CD1c-positive myeloid dendritic cell (primary cell): ENCODE data around the gene NLE1.
"Not testable (repeated sequence)": the region's sequence is repeated elsewhere in the genome, so short reads cannot be mapped to it uniquely, and the experiment has no call there.

ENCODE experiments used
- DNase-seq: peaks from one replicate; pipeline ENCODE4 v3.0.0-alpha.2; 2016; ENCODE audit errors: extremely low spot score

Gene NLE1

GRCh38 chr17:35129154-35129972, 12.7 kb downstream of the NLE1 start:
- DNase-seq = no peak

GRCh38 chr17:35127751-35128514, 14.2 kb downstream of the NLE1 start:
- no peak for DNase-seq

GRCh38 chr17:35121315-35121714, 20.8 kb downstream of the NLE1 start, which contains the start of gene FNDC8:
TSS of gene FNDC8 (plus strand) at chr17:35121615. CDS start at chr17:35121694, 79 bp downstream.
- no peak for DNase-seq

GRCh38 chr17:35119370-35120165, 22.5 kb downstream of the NLE1 start, which contains the start of gene RAD51D:
TSS of gene RAD51D (minus strand) at chr17:35119860. CDS start at chr17:35119613, 247 bp downstream.
- peak; percentile 87 for DNase-seq

- peak; percentile 13 for DNase-seq
Measured at GRCh38 chr17:35117984-35118383, 24.1 kb downstream of the NLE1 start.

GRCh38 chr17:35116845-35117244, 25.3 kb downstream of the NLE1 start:
- DNase-seq = no peak

GRCh38 chr17:35110791-35111190, 31.3 kb downstream of the NLE1 start:
- DNase-seq = not testable (repeated sequence)

GRCh38 chr17:35104844-35105450, 37.2 kb downstream of the NLE1 start:
- DNase-seq = no peak

- DNase-seq = no peak
Measured at GRCh38 chr17:35103271-35103670, 38.8 kb downstream of the NLE1 start.

GRCh38 chr17:35101725-35102124, 40.4 kb downstream of the NLE1 start:
- no peak for DNase-seq

GRCh38 chr17:35101036-35101435, 41.1 kb downstream of the NLE1 start:
- no peak for DNase-seq

- no peak for DNase-seq
Measured at GRCh38 chr17:35099908-35100307, 42.2 kb downstream of the NLE1 start.

- DNase-seq = no peak
Measured at GRCh38 chr17:35097776-35098175, 44.3 kb downstream of the NLE1 start.

- DNase-seq = no peak
Measured at GRCh38 chr17:35095741-35096140, 46.4 kb downstream of the NLE1 start.

GRCh38 chr17:35094902-35095301, 47.2 kb downstream of the NLE1 start:
- DNase-seq = peak; percentile 37

GRCh38 chr17:35090707-35091106, 51.4 kb downstream of the NLE1 start:
- not testable (repeated sequence) for DNase-seq

GRCh38 chr17:35089586-35090296, 52.4 kb downstream of the NLE1 start:
- DNase-seq = peak; percentile 75

- DNase-seq = peak; percentile 95
Measured at GRCh38 chr17:35088881-35089585, 53.1 kb downstream of the NLE1 start.

GRCh38 chr17:35088356-35088880, 53.7 kb downstream of the NLE1 start:
- peak; percentile 65 for DNase-seq
